PC-3 (cell line): ENCODE data around the gene CNTRL. TPM values are rescaled to one million over a fixed set of nuclear protein-coding genes. Genes with fewer than 3 reads are reported as not detected.
A peak's percentile ranks its signal among the peaks of the same experiment; 100 is the strongest.

Experiments
- ATAC-seq: fragments of 200-7000 bp; cut with Tn5 transposase; 2 replicates; pipeline ENCODE4 v1.9.1; 2020; ENCODE audit warnings: mild to moderate bottlenecking, moderate library complexity
- BruUV-seq: library from RNA; stranded (reverse); fragments of 400-500 nt; replicated peaks from 2 replicates; lab custom pipeline; 2021; lab: Mats Ljungman, UMichigan
- CTCF ChIA-PET: fragments of 300-600 bp; sonication (Branson Sonifier 250); formaldehyde crosslinking; loops from one replicate; lab custom pipeline; 2022; ENCODE audit warnings: antibody characterized with exemption; lab: Charles Lee
- POLR2A ChIA-PET: fragments of 300-600 bp; sonication (Branson Sonifier 250); formaldehyde crosslinking; loops from one replicate; lab custom pipeline; 2022; ENCODE audit warnings: antibody characterized with exemption; ENCODE audit not compliant: unreplicated experiment; lab: Charles Lee
- DNase-seq: peaks from one replicate; pipeline ENCODE4 v3.0.0-alpha.2; 2015
- H2AFZ ChIP-seq: fragments of 300-600 bp; sonication (generic); 2 replicates; pipeline ENCODE4 v1.6.0; 2016; ENCODE audit warnings: antibody characterized with exemption, low read length
- H3F3A ChIP-seq: fragments of 300-600 bp; sonication (generic); one replicate; pipeline ENCODE4 v1.6.0; 2017; ENCODE audit warnings: antibody characterized with exemption, low read length, control low read depth, mild to moderate bottlenecking; ENCODE audit not compliant: unreplicated experiment
- H3K27ac ChIP-seq: fragments of 300-600 bp; sonication (generic); 2 replicates; pipeline ENCODE4 v1.5.1; 2016; ENCODE audit warnings: mild to moderate bottlenecking, low read length
- H3K27me3 ChIP-seq: fragments of 300-600 bp; sonication (generic); 2 replicates; pipeline ENCODE4 v1.6.1; 2016; ENCODE audit warnings: low read length, mixed read lengths
- H3K36me3 ChIP-seq: fragments of 300-600 bp; sonication (generic); 2 replicates; pipeline ENCODE4 v1.6.1; 2016; ENCODE audit warnings: low read depth, mixed run types, low read length, mixed read lengths
- H3K4me1 ChIP-seq: fragments of 300-600 bp; sonication (generic); 2 replicates; pipeline ENCODE4 v1.5.1; 2016; ENCODE audit warnings: low read length; ENCODE audit not compliant: insufficient read depth
- H3K4me2 ChIP-seq: fragments of 300-600 bp; sonication (generic); 2 replicates; pipeline ENCODE4 v1.6.0; 2016; ENCODE audit warnings: low read length
- H3K4me3 ChIP-seq: fragments of 300-600 bp; sonication (generic); 2 replicates; pipeline ENCODE4 v1.5.1; 2016; ENCODE audit warnings: mild to moderate bottlenecking, low read length, mixed read lengths
- H3K79me2 ChIP-seq: fragments of 300-600 bp; sonication (generic); 2 replicates; pipeline ENCODE4 v1.6.1; 2017; ENCODE audit warnings: low read length, mixed read lengths
- H3K9ac ChIP-seq: fragments of 300-600 bp; sonication (generic); 2 replicates; pipeline ENCODE4 v1.6.0; 2016; ENCODE audit warnings: mild to moderate bottlenecking, low read length
- H3K9me2 ChIP-seq: fragments of 300-600 bp; sonication (generic); replicated peaks from 2 replicates; pipeline ENCODE4 v1.6.1; 2016; ENCODE audit warnings: mixed run types, low read length, mixed read lengths
- H3K9me3 ChIP-seq: fragments of 300-600 bp; sonication (generic); 2 replicates; pipeline ENCODE4 v1.6.1; 2016; ENCODE audit warnings: low read length, mixed read lengths
- H4K20me1 ChIP-seq: fragments of 300-600 bp; sonication (generic); 2 replicates; pipeline ENCODE4 v1.6.1; 2016; ENCODE audit warnings: low read length, mixed read lengths
- CTCF ChIP-seq: fragments of 300-600 bp; sonication (generic); conservative IDR thresholded peaks from 2 replicates; pipeline ENCODE4 v1.5.1; 2017; ENCODE audit warnings: antibody characterized with exemption, low read depth, mild to moderate bottlenecking, low read length
- EZH2 ChIP-seq: fragments of 300-600 bp; sonication (generic); IDR thresholded peaks from one replicate; pipeline ENCODE4 v1.6.1; 2017; ENCODE audit warnings: antibody characterized with exemption, mild to moderate bottlenecking, low read length; ENCODE audit not compliant: unreplicated experiment
- EZH2phosphoT487 ChIP-seq: fragments of 300-600 bp; sonication (generic); IDR thresholded peaks from 2 replicates; pipeline ENCODE4 v1.6.1; 2018; ENCODE audit warnings: mild to moderate bottlenecking, antibody characterized with exemption, low read length, borderline replicate concordance
- intact Hi-C: fragments of 100-400 bp; cut with micrococcal nuclease; formaldehyde crosslinking; loops from 2 replicates; pipeline ENCODE4 v1.9.0; 2023
- total RNA-seq: library from RNA; depleted of rRNA; stranded (reverse); fragments of >200 nt; gene quantifications from 2 replicates; pipeline ENCODE4 v1.2.3, GENCODE V29; 2014

The CNTRL gene
- total RNA-seq, 1 experiment from 2014 or later: 6.0 TPM

GRCh38 chr9:121038804-121039203, 36.0 kb upstream of the CNTRL start:
- ATAC-seq (peak; percentile 54), DNase-seq (no peak)
- H3K4me2 ChIP-seq: no peak overlapping the region
- H3K9me2 ChIP-seq: no peaks in the 10 kb centered on the region
- no peak overlapping the region for H3K27ac ChIP-seq
- ChIA-PET CTCF (no interaction called here), POLR2A (no interaction called here)
- no peak overlapping the region for H3K9ac ChIP-seq
- no peak overlapping the region for H2AFZ ChIP-seq
- no peaks in the 10 kb centered on the region for H4K20me1 ChIP-seq
- no peaks in the 10 kb centered on the region for H3K79me2 ChIP-seq
- intact Hi-C loops: no loop called here
- no peaks in the 10 kb centered on the region for H3K27me3 ChIP-seq
- peaks cover 10% of the 10 kb centered on the region; the same call in 1 of the 2 replicates for H3K4me1 ChIP-seq
- no peaks in the 10 kb centered on the region for H3K36me3 ChIP-seq
- no TSS peak for BruUV-seq
- no peaks in the 10 kb centered on the region for H3K9me3 ChIP-seq
- TF ChIP-seq CTCF (no peak), EZH2 (no peak), EZH2phosphoT487 (no peak)
- no peaks in the 10 kb centered on the region for H3F3A ChIP-seq
- H3K4me3 ChIP-seq: no peak overlapping the region

GRCh38 chr9:121048175-121048574, 26.6 kb upstream of the CNTRL start:
- Histone ChIP-seq H3K79me2 (no peaks in the 10 kb centered on the region), H2AFZ (no peak overlapping the region), H3F3A (no peaks in the 10 kb centered on the region), H3K9me3 (no peaks in the 10 kb centered on the region), H4K20me1 (no peaks in the 10 kb centered on the region), H3K27ac (no peak overlapping the region), H3K27me3 (no peaks in the 10 kb centered on the region), H3K9me2 (no peaks in the 10 kb centered on the region), H3K36me3 (no peaks in the 10 kb centered on the region), H3K4me3 (no peak overlapping the region), H3K4me1 (peaks cover 10% of the 10 kb centered on the region), H3K9ac (no peak overlapping the region), H3K4me2 (no peak overlapping the region)
- CTCF ChIA-PET: interaction anchor here (0.7 to 0.8 kb wide), 2 partner anchors 12 to 13 kb away, joined by 3 read pairs; no protein-coding TSS in a partner anchor
- intact Hi-C loops: no loop called here
- ATAC-seq: peak; percentile 22; the same call in 1 of the 2 replicates
- TF ChIP-seq EZH2: no peak
- no TSS peak for BruUV-seq
- DNase-seq: no peak
- POLR2A ChIA-PET: no interaction called here

- Histone ChIP-seq H3K4me3 (no peak overlapping the region), H3K27ac (no peak overlapping the region), H3K27me3 (no peaks in the 10 kb centered on the region), H3K9ac (no peak overlapping the region), H3K9me3 (no peaks in the 10 kb centered on the region), H3K36me3 (no peaks in the 10 kb centered on the region), H2AFZ (no peak overlapping the region), H3K9me2 (no peaks in the 10 kb centered on the region), H3F3A (no peaks in the 10 kb centered on the region), H3K4me2 (peak overlapping the region; percentile 34; the same call in 1 of the 2 replicates), H4K20me1 (no peaks in the 10 kb centered on the region), H3K79me2 (no peaks in the 10 kb centered on the region), H3K4me1 (peaks cover 10% of the 10 kb centered on the region)
- ChIA-PET CTCF (interaction anchor here (0.7 to 0.8 kb wide), 2 partner anchors 11 to 12 kb away, joined by 3 read pairs; no protein-coding TSS in a partner anchor), POLR2A (no interaction called here)
- BruUV-seq: no TSS peak
- TF ChIP-seq EZH2phosphoT487 (no peak), EZH2 (no peak), CTCF (no peak)
- peak; percentile 33 for DNase-seq
- peak; percentile 88 for ATAC-seq
- intact Hi-C loops: no loop called here
Measured at GRCh38 chr9:121048618-121049017, 26.1 kb upstream of the CNTRL start.
